Activated CD4-positive, alpha-beta T cell treated with anti-CD3 and anti-CD28 coated beads, Interleukin-2, amount 10 ng/mL, durations not matched to agents 24 days and 14 days (primary cell): ENCODE data around the gene KRTAP10-12. TPM values are rescaled to one million over a fixed set of nuclear protein-coding genes. Genes with fewer than 3 reads are reported as not detected.
A peak's percentile ranks its signal among the peaks of the same experiment; 100 is the strongest.

Source experiments
- DNase-seq: peaks from one replicate; pipeline ENCODE4 v3.0.0; 2022
- H3K27ac Mint-ChIP-seq: one replicate; pipeline ENCODE4 v1.8.0; 2022; ENCODE audit warnings: mild to moderate bottlenecking, mixed read lengths
- H3K27me3 Mint-ChIP-seq: one replicate; pipeline ENCODE4 v1.8.0; 2022; ENCODE audit warnings: mixed read lengths
- H3K36me3 Mint-ChIP-seq: one replicate; pipeline ENCODE4 v1.8.0; 2022; ENCODE audit warnings: low read depth, mild to moderate bottlenecking, mixed read lengths
- H3K4me1 Mint-ChIP-seq: one replicate; pipeline ENCODE4 v1.8.0; 2021; ENCODE audit warnings: mixed read lengths
- H3K4me3 Mint-ChIP-seq: one replicate; pipeline ENCODE4 v1.8.0; 2022; ENCODE audit warnings: mild to moderate bottlenecking, moderate library complexity, mixed read lengths
- H3K9me3 Mint-ChIP-seq: one replicate; pipeline ENCODE4 v1.8.0; 2021; ENCODE audit warnings: mixed read lengths
- intact Hi-C: fragments of 100-400 bp; cut with micrococcal nuclease; formaldehyde crosslinking; loops from one replicate; pipeline ENCODE4 v1.15.1; 2023
- total RNA-seq: library from RNA; stranded (reverse); gene quantifications from 2 replicates; pipeline ENCODE4 v1.2.3, GENCODE V29; 2022

KRTAP10-12 gene
- total RNA-seq, 1 donor from 2014 or later = not detected

- intact Hi-C loops = loop anchor here (10.0 kb wide), 1 partner anchor 217 kb away; no protein-coding TSS in a partner anchor
- H3K4me1 Mint-ChIP-seq = no peaks in the 10 kb centered on the region
- H3K27me3 Mint-ChIP-seq = peaks cover 4% of the 10 kb centered on the region
- no peak for DNase-seq
- H3K4me3 Mint-ChIP-seq = no peak overlapping the region
- no peaks in the 10 kb centered on the region for H3K9me3 Mint-ChIP-seq
- no peak overlapping the region for H3K27ac Mint-ChIP-seq
- H3K36me3 Mint-ChIP-seq = no peaks in the 10 kb centered on the region
Measured at GRCh38 chr21:44732263-44732662, 35.3 kb downstream of the KRTAP10-12 start.

GRCh38 chr21:44732956-44733355 is 36.0 kb downstream of the KRTAP10-12 start:
- H3K36me3 Mint-ChIP-seq = no peaks in the 10 kb centered on the region
- H3K4me3 Mint-ChIP-seq = no peak overlapping the region
- no peaks in the 10 kb centered on the region for H3K9me3 Mint-ChIP-seq
- H3K27ac Mint-ChIP-seq = no peak overlapping the region
- peaks cover 6% of the 10 kb centered on the region for H3K27me3 Mint-ChIP-seq
- H3K4me1 Mint-ChIP-seq = no peaks in the 10 kb centered on the region
- no peak for DNase-seq
- intact Hi-C loops = loop anchor here (10.0 kb wide), 1 partner anchor 218 kb away; no protein-coding TSS in a partner anchor

GRCh38 chr21:44734026-44734745 is 37.2 kb downstream of the KRTAP10-12 start:
- no peaks in the 10 kb centered on the region for H3K36me3 Mint-ChIP-seq
- H3K4me3 Mint-ChIP-seq = no peak overlapping the region

GRCh38 chr21:44734841-44735240 is 37.9 kb downstream of the KRTAP10-12 start:
- H3K27ac Mint-ChIP-seq = no peak overlapping the region
- no peak for DNase-seq
- H3K36me3 Mint-ChIP-seq = no peaks in the 10 kb centered on the region
- intact Hi-C loops = loop anchor here (10.0 kb wide), 1 partner anchor 220 kb away; no protein-coding TSS in a partner anchor
- H3K4me3 Mint-ChIP-seq = no peak overlapping the region
- peaks cover 2% of the 10 kb centered on the region for H3K4me1 Mint-ChIP-seq
- H3K9me3 Mint-ChIP-seq = no peaks in the 10 kb centered on the region
- H3K27me3 Mint-ChIP-seq = peaks cover 15% of the 10 kb centered on the region

More at GRCh38 chr21:44734026-44734745, 37.2 kb downstream of the KRTAP10-12 start:
- DNase-seq = no peak
- intact Hi-C loops = loop anchor here (10.0 kb wide), 1 partner anchor 219 kb away; no protein-coding TSS in a partner anchor
- H3K27ac Mint-ChIP-seq = no peak overlapping the region
- H3K9me3 Mint-ChIP-seq = no peaks in the 10 kb centered on the region
- peaks cover 9% of the 10 kb centered on the region for H3K27me3 Mint-ChIP-seq
- H3K4me1 Mint-ChIP-seq = no peaks in the 10 kb centered on the region

GRCh38 chr21:44735821-44736220 is 38.8 kb downstream of the KRTAP10-12 start:
- Mint-ChIP-seq H3K4me1 (peaks cover 2% of the 10 kb centered on the region), H3K27ac (no peak overlapping the region), H3K27me3 (peaks cover 18% of the 10 kb centered on the region), H3K4me3 (no peak overlapping the region), H3K9me3 (no peaks in the 10 kb centered on the region), H3K36me3 (no peaks in the 10 kb centered on the region)
- DNase-seq = no peak
- intact Hi-C loops = loop anchor here (10.0 kb wide), 1 partner anchor 221 kb away; no protein-coding TSS in a partner anchor

- Mint-ChIP-seq H3K9me3 (no peaks in the 10 kb centered on the region), H3K27me3 (peaks cover 15% of the 10 kb centered on the region), H3K4me3 (no peak overlapping the region), H3K36me3 (no peaks in the 10 kb centered on the region), H3K4me1 (peaks cover 2% of the 10 kb centered on the region), H3K27ac (no peak overlapping the region)
- DNase-seq = no peak
- intact Hi-C loops = loop anchor here (10.0 kb wide), 1 partner anchor 222 kb away; no protein-coding TSS in a partner anchor
Measured at GRCh38 chr21:44736291-44737004, 39.5 kb downstream of the KRTAP10-12 start.

- H3K4me1 Mint-ChIP-seq = peaks cover 2% of the 10 kb centered on the region
- H3K27ac Mint-ChIP-seq = no peak overlapping the region
- peaks cover 19% of the 10 kb centered on the region for H3K27me3 Mint-ChIP-seq
- intact Hi-C loops = loop anchor here (10.0 kb wide), 1 partner anchor 223 kb away; no protein-coding TSS in a partner anchor
- H3K9me3 Mint-ChIP-seq = no peaks in the 10 kb centered on the region
- H3K4me3 Mint-ChIP-seq = no peak overlapping the region
- no peaks in the 10 kb centered on the region for H3K36me3 Mint-ChIP-seq
- DNase-seq = no peak
Measured at GRCh38 chr21:44737706-44738354, 40.9 kb downstream of the KRTAP10-12 start.

- Mint-ChIP-seq H3K9me3 (no peaks in the 10 kb centered on the region), H3K27me3 (peaks cover 22% of the 10 kb centered on the region), H3K36me3 (no peaks in the 10 kb centered on the region)
Measured at GRCh38 chr21:44738621-44739020, 41.6 kb downstream of the KRTAP10-12 start.

GRCh38 chr21:44739316-44739715 is 42.3 kb downstream of the KRTAP10-12 start:
- intact Hi-C loops = loop anchor here (10.0 kb wide), 1 partner anchor 225 kb away; no protein-coding TSS in a partner anchor
- H3K36me3 Mint-ChIP-seq = no peaks in the 10 kb centered on the region
- no peaks in the 10 kb centered on the region for H3K9me3 Mint-ChIP-seq
- H3K27me3 Mint-ChIP-seq = peaks cover 25% of the 10 kb centered on the region
- no peak for DNase-seq
- no peak overlapping the region for H3K4me3 Mint-ChIP-seq
- H3K27ac Mint-ChIP-seq = no peak overlapping the region
- peaks cover 2% of the 10 kb centered on the region for H3K4me1 Mint-ChIP-seq

More at GRCh38 chr21:44738621-44739020, 41.6 kb downstream of the KRTAP10-12 start:
- Mint-ChIP-seq H3K27ac (no peak overlapping the region), H3K4me1 (peaks cover 2% of the 10 kb centered on the region), H3K4me3 (no peak overlapping the region)
- intact Hi-C loops = loop anchor here (10.0 kb wide), 1 partner anchor 224 kb away; no protein-coding TSS in a partner anchor
- DNase-seq = no peak

GRCh38 chr21:44740742-44741141 is 43.8 kb downstream of the KRTAP10-12 start:
- H3K36me3 Mint-ChIP-seq = no peaks in the 10 kb centered on the region
- peaks cover 2% of the 10 kb centered on the region for H3K4me1 Mint-ChIP-seq
- H3K4me3 Mint-ChIP-seq = no peak overlapping the region
- no peak for DNase-seq
- H3K9me3 Mint-ChIP-seq = no peaks in the 10 kb centered on the region
- no peak overlapping the region for H3K27ac Mint-ChIP-seq
- H3K27me3 Mint-ChIP-seq = peaks cover 26% of the 10 kb centered on the region
- intact Hi-C loops = no loop called here

GRCh38 chr21:44741921-44742320 is 44.9 kb downstream of the KRTAP10-12 start:
- Mint-ChIP-seq H3K4me3 (no peak overlapping the region), H3K4me1 (peaks cover 2% of the 10 kb centered on the region), H3K9me3 (no peaks in the 10 kb centered on the region), H3K27ac (no peak overlapping the region), H3K27me3 (peaks cover 28% of the 10 kb centered on the region), H3K36me3 (no peaks in the 10 kb centered on the region)
- DNase-seq = no peak
- intact Hi-C loops = no loop called here

- intact Hi-C loops = no loop called here
- Mint-ChIP-seq H3K4me3 (no peak overlapping the region), H3K27me3 (peaks cover 28% of the 10 kb centered on the region)
Measured at GRCh38 chr21:44742418-44743153, 45.6 kb downstream of the KRTAP10-12 start.

More at GRCh38 chr21:44742418-44743153, 45.6 kb downstream of the KRTAP10-12 start:
- peaks cover 2% of the 10 kb centered on the region for H3K4me1 Mint-ChIP-seq
- no peaks in the 10 kb centered on the region for H3K9me3 Mint-ChIP-seq
- H3K36me3 Mint-ChIP-seq = no peaks in the 10 kb centered on the region
- no peak overlapping the region for H3K27ac Mint-ChIP-seq
- DNase-seq = peak; percentile 66
